Fibroblast of lung (primary cell): ENCODE measurements around the gene MYO1G. TPM values are rescaled to one million over a fixed set of nuclear protein-coding genes. Genes with fewer than 3 reads are reported as not detected.

Experiments used
- DNase-seq, 2 donors: peaks; one replicate each; pipeline versions ENCODE4 v3.0.0 to v3.0.0-alpha.2; 2010; ENCODE audit warnings: low read depth in 2 of 2
- H2AFZ ChIP-seq: 2 replicates; pipeline ENCODE4 v1.5.1; 2012; ENCODE audit warnings: low read length, control low read depth, inconsistent platforms
- H3K27ac ChIP-seq: 2 replicates; pipeline ENCODE4 v1.5.1; 2011; ENCODE audit warnings: low read length, control low read depth; ENCODE audit not compliant: insufficient read depth
- H3K27me3 ChIP-seq: 2 replicates; pipeline ENCODE4 v1.5.1; 2011; ENCODE audit warnings: mild to moderate bottlenecking, low read length; ENCODE audit not compliant: control insufficient read depth, insufficient read depth
- H3K36me3 ChIP-seq: 2 replicates; pipeline ENCODE4 v1.5.1; 2011; ENCODE audit warnings: low read length; ENCODE audit not compliant: control insufficient read depth, insufficient read depth
- H3K4me1 ChIP-seq: 2 replicates; pipeline ENCODE4 v1.5.1; 2011; ENCODE audit warnings: low read length; ENCODE audit not compliant: control insufficient read depth, insufficient read depth; ENCODE audit errors: extremely low read depth
- H3K4me2 ChIP-seq: 2 replicates; pipeline ENCODE4 v1.5.1; 2011; ENCODE audit warnings: low read length, control low read depth; ENCODE audit not compliant: insufficient read depth; ENCODE audit errors: extremely low read depth
- H3K4me3 ChIP-seq, 4 experiments: fragments of 200-600 bp in 1 of 4; sonication (generic) in 1 of 4; replicated peaks in 1 of 4; 2 replicates each; pipeline ENCODE4 v1.5.1; 2011 to 2016; ENCODE audit warnings: low read length in 4 of 4, low read depth in 3 of 4, mild to moderate bottlenecking in 3 of 4, control low read depth in 2 of 4, inconsistent platforms in 1 of 4, mixed read lengths in 1 of 4; ENCODE audit not compliant: insufficient read depth in 1 of 4; ENCODE audit errors: control extremely low read depth in 1 of 4
- H3K79me2 ChIP-seq: 2 replicates; pipeline ENCODE4 v1.5.1; 2012; ENCODE audit warnings: mild to moderate bottlenecking, low read length, inconsistent platforms; ENCODE audit not compliant: control insufficient read depth, insufficient read depth
- H3K9ac ChIP-seq: 2 replicates; pipeline ENCODE4 v1.5.1; 2011; ENCODE audit warnings: mild to moderate bottlenecking, low read length, control low read depth; ENCODE audit not compliant: insufficient read depth
- H3K9me3 ChIP-seq: 2 replicates; pipeline ENCODE4 v1.5.1; 2012; ENCODE audit warnings: low read depth, low read length; ENCODE audit not compliant: control insufficient read depth, insufficient read depth
- H4K20me1 ChIP-seq: 2 replicates; pipeline ENCODE4 v1.5.1; 2011; ENCODE audit warnings: low read length; ENCODE audit not compliant: control insufficient read depth, insufficient read depth; ENCODE audit errors: extremely low read depth
- CTCF ChIP-seq, 2 donors: IDR thresholded peaks in 1 of 2; conservative IDR thresholded peaks in 1 of 2; 1 replicate in 1 of 2; 2 replicates in 1 of 2; pipeline ENCODE4 v1.5.1; 2011 to 2012; ENCODE audit warnings: low read length in 2 of 2, control low read depth in 1 of 2, inconsistent platforms in 1 of 2, low read depth in 1 of 2, mild to moderate bottlenecking in 1 of 2
- EZH2 ChIP-seq: IDR thresholded peaks from 2 replicates; pipeline ENCODE4 v1.5.1; 2012; ENCODE audit warnings: low read length, control low read depth, mild to moderate bottlenecking; ENCODE audit errors: missing control alignments
- polyA plus RNA-seq, 2 donors: library from polyadenylated mRNA; depleted of rRNA in 1 of 2; stranded (reverse) in 1 of 2; unstranded in 1 of 2; fragments of >200 nt; gene quantifications; 2 replicates each; pipeline ENCODE4 v1.2.1, GENCODE V29; 2011 to 2012; ENCODE audit warnings: missing spikeins in 1 of 2
- total RNA-seq: library from RNA; depleted of rRNA; stranded (reverse); fragments of >200 nt; gene quantifications from 2 replicates; pipeline ENCODE4 v1.2.1, GENCODE V29; 2014

Gene MYO1G
- total and polyA plus RNA-seq, 2 donors (not counting 1 experiment from before 2014, with no cell fraction given) = under 0.01 to 0.10 TPM

- Histone ChIP-seq H3K27me3 (no peaks in the 10 kb centered on the region), H4K20me1 (no peaks in the 10 kb centered on the region), H2AFZ (no peak overlapping the region), H3K36me3 (no peaks in the 10 kb centered on the region), H3K4me1 (no peaks in the 10 kb centered on the region), H3K9me3 (no peaks in the 10 kb centered on the region), H3K4me3 (no peak overlapping the region), H3K79me2 (no peaks in the 10 kb centered on the region), H3K4me2 (no peak overlapping the region), H3K27ac (no peak overlapping the region), H3K9ac (no peak overlapping the region)
- no peak for DNase-seq
- TF ChIP-seq EZH2 (no peak), CTCF (conservative IDR thresholded peaks at IDR 0.05 in 1 of 2, IDR thresholded peaks at IDR 0.05 in 1 of 2; ENCODE audit: low read depth in 1 of 2, low read length in 2 of 2) (no peak)
Measured at GRCh38 chr7:44953156-44953555, 25.7 kb downstream of the MYO1G start.

DNA sequence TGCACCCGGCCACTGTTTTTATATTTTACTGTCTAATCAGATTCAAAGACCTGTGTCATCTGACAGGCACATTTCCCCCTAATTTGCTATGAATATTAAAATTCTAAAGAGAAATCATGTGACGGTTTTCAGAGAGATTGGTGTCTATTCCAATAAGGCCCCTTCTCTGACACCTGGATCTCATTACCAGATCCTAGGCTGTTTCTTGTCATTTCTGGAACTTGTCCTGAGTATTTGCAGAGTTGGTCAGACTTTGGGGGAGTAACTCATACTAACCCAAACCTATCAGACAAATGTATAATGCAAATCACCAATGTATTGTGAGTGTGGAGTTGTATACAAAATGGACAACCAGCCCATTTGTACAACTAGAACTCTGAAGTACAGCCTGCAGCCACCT, 29.5 kb downstream of the MYO1G start:
- Histone ChIP-seq H3K27ac (no peak overlapping the region), H3K27me3 (no peaks in the 10 kb centered on the region), H3K4me3 (no peak overlapping the region), H2AFZ (no peak overlapping the region), H3K79me2 (no peaks in the 10 kb centered on the region), H3K9me3 (no peaks in the 10 kb centered on the region), H3K36me3 (no peaks in the 10 kb centered on the region), H3K9ac (no peak overlapping the region), H3K4me1 (no peaks in the 10 kb centered on the region), H3K4me2 (no peak overlapping the region), H4K20me1 (no peaks in the 10 kb centered on the region)
- TF ChIP-seq CTCF (conservative IDR thresholded peaks at IDR 0.05 in 1 of 2, IDR thresholded peaks at IDR 0.05 in 1 of 2; ENCODE audit: low read depth in 1 of 2, low read length in 2 of 2) (no peak), EZH2 (no peak)
- no peak for DNase-seq

- no peak for DNase-seq
- H3K4me2 ChIP-seq = no peak overlapping the region
- H3K27ac ChIP-seq = no peak overlapping the region
Measured at GRCh38 chr7:44945479-44945878, 33.3 kb downstream of the MYO1G start.

More at GRCh38 chr7:44945479-44945878, 33.3 kb downstream of the MYO1G start:
- no peaks in the 10 kb centered on the region for H3K36me3 ChIP-seq
- H3K9me3 ChIP-seq = no peaks in the 10 kb centered on the region
- H4K20me1 ChIP-seq = no peaks in the 10 kb centered on the region
- no peaks in the 10 kb centered on the region for H3K4me1 ChIP-seq
- H3K9ac ChIP-seq = no peak overlapping the region
- H2AFZ ChIP-seq = no peak overlapping the region
- TF ChIP-seq CTCF (conservative IDR thresholded peaks at IDR 0.05 in 1 of 2, IDR thresholded peaks at IDR 0.05 in 1 of 2; ENCODE audit: low read depth in 1 of 2, low read length in 2 of 2) (no peak), EZH2 (no peak)
- no peaks in the 10 kb centered on the region for H3K79me2 ChIP-seq
- no peak overlapping the region for H3K4me3 ChIP-seq
- H3K27me3 ChIP-seq = no peaks in the 10 kb centered on the region
